GM19395 (cell line): ENCODE data around the gene SRSF12.
A peak's percentile ranks its signal among the peaks of the same experiment; 100 is the strongest.

Source experiments
- ATAC-seq: cut with Tn5 transposase; IDR thresholded peaks from one replicate; pipeline ENCODE4 v1.9.1; 2021; ENCODE audit warnings: mild to moderate bottlenecking, moderate library complexity; ENCODE audit not compliant: unreplicated experiment

Gene SRSF12

GRCh38 chr6:89117211-89118108, at the start of gene SRSF12:
SRSF12 (minus strand) TSS chr6:89118071; CDS start chr6:89117887, 184 bp downstream.
- ATAC-seq = peak; percentile 76

DNA sequence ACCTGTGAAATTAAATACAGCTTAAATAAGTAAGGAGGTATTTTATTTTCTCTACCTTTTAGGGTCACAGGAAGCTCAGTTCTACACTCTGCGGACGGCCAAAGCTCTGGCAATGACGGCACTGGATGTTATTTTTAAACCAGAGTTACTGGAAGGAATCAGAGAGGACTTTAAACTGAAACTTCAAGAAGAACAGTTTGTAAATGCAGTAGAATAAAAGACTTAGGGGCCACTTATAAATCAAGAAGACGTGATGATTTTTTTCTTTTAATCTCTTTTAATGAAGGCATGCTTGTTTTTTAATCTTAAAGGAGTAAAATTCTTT, 44.1 kb upstream of the SRSF12 start:
- ATAC-seq = no peak

DNA sequence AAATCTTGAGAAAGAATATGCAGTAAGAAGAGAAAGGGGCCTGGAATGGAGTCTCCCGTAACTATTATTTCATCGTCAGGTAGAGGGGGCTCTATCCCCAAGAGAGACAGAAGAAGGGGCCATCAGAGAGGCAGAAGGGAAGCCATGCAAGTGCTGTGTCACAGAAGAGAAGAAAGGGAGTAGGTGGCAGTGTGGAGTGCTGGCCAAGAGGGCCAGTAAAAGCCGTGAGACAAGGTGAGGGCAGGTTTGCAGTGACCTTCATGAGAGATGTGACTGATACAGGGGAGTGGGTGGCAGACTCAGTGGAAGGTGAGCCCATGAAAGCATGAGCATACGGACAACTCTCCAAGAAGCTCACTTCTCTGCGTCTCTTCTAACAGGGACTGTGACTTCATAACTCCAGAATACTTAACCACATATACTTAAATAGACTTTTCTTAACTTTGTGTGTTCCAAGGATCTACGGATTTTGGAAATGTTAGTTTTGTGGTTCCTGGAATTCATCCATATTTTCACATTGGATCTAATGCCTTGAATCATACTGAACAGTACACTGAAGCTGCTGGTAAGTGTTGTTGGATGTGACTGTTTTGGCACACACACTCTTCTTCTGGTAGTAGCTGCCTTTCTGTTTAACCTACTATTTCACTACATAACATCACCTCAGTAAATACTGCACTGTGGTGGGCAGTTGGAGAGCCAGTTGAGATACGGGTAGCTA, 43.6 kb upstream of the SRSF12 start:
- no peak for ATAC-seq

DNA sequence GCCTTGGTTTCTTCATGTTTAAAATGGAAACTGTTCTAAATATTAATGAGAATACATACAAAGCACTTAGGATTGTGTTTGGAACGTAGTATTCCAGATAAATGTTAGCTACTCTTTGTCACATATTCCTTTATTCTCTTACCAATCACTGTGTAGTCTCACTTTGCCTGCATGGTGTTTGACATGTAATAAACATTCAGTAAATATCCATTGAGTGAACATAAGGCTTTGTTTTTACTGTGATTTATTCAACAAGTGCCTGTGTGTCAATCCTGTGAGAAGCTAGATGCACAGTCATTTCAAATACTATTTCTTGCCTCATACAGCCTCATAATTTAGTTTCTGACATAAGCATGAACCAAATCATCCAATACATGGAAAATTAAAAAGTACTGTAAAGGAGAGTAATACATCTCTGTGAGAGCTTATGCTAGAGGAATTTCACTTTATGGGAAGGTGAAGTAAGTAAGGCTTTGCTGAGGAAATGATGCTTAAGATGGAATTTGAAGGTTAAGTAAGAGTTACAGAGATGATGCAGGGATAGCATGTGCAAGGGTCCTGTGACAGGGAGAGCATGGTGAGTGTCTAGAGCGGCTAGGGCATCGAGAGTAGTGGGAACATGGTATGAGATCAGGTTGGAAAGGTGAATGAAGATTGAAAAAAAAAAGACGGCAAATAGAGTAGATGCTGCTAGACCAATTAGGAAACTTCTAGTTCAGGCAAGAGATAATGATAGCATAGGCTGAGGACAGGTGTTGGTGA, 42.6 kb upstream of the SRSF12 start:
- ATAC-seq = no peak

DNA sequence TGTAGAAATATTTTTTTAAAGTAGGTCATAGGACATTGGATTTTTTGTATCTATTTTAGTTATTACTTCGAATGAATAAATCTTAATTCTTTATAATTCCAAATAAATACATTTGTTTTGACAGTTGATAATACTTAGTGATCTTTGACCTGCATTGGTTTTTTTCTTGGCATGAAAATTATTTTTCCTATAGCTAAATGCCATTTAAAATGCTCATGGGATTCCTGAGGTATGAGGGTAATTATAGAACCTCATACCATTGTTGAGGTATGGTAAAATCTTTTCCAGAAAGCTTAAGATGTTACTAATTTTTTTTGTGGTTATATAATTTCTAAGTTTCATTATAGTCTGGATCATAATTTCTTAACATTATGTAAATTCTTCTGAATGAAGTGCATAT, 36.3 kb upstream of the SRSF12 start:
- no peak for ATAC-seq

DNA sequence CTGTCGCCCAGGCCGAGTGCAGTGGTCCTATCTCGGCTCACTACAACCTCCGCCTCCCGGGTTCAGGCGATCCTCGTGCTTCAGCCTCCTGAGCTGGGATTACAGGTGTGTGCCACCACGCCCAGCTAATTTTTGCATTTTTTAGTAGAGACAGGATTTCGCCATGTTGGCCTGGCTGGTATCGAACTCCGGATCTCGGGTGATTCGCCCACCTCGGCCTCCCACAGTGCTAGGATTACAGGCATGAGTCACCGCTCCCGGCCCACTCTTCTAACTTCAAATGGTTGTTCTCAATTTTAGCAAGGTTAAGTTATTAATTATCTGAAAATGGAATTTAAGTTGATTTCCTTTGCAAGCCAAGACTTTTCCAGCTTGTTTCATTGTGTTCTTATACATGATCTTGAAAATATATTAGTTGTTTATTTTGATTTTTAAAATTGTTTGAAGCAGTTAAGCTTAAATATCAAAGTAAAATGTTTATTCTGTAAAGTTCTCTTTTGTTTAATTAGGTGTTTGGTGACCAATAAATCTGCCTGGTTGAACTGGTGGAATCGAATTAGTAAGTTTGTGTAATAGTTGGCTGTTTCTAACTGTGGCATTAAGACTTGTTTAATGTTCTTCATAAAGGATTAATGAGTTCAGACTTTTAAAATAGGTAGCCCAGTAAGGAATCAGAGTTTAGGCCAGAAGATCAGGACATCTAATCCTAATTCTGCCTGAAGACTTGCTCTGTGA, 30.3 kb upstream of the SRSF12 start:
- no peak for ATAC-seq

DNA sequence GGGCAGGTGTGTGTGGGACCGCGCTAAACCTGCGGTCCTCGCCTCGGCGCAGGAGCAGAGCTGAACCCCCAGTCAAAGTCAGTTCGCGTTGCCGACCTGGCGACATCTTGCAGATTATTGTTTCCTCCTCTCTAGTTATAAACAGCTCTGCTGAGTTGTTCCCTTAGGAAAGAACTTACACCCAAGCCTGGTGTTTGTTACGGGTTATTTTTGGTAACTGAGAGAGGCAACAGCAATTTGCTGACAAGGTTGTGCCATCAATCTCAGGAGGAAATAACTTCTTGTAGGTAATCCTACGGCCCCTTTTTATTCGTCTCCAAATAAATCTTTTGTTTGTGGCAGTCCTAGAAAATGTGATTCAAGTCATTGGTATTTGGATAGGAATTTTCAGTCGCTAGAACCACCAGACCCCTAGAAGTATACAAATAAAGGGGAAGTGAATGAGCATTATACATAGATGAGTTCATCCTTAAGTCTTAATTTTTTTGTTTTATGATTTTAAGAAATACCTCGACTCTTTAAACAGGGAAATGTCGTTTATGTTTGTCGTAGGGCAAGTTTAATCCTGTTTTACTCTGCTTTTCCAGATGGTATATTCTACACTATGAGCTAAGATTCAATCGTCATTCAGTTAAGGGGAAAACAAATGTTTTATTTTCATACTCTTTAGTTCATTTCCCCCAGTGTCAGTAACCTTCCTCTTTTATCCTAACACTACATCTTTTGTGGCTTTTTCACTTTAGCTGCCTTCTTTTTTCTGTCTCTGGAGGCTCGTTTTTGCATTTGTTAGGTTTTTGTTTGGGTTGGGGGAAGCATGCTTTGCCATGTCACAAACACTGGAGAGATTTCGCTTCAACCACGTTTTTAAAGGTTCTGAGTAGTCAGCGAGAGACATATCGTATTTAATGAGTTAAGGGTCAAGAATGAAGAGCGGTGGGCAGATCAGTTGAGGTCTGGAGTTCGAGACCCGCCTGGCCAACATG, 29.1 kb upstream of the SRSF12 start:
- ATAC-seq = peak; percentile 41

DNA sequence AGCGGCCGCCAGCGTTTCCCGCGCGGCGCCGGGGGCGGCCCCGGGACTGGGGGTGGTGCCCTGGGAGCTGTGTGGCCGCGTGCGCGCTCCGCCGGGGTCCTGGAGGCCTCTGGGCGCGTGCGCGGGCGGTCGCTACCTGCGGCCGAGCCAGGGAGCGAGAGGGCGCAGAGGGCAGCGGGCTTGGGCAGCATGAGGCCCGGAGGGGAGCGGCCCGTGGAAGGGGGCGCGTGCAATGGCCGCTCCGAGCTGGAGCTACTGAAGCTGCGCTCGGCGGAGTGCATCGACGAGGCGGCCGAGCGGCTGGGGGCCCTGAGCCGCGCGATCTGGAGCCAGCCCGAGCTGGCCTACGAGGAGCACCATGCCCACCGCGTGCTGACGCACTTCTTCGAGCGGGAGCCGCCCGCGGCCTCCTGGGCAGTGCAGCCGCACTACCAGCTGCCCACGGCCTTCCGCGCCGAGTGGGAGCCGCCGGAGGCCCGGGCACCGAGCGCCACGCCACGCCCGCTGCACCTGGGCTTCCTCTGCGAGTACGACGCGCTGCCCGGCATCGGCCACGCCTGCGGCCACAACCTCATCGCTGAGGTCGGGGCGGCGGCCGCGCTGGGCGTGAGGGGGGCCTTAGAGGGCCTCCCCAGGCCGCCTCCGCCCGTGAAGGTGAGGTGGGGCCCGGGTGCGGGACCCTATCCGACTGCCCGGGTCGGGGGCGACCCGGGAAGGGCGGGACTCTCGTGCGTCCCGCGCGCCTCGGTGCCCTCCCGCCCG, 28.3 kb upstream of the SRSF12 start, which contains the start of gene PM20D2:
TSS of gene PM20D2 (plus strand) at position 100 of the 762 bp plus-strand sequence. CDS start at position 190, 90 bp downstream.
- peak; percentile 73 for ATAC-seq

GRCh38 chr6:89145091-89145955, 27.5 kb upstream of the SRSF12 start:
- peak; percentile 75 for ATAC-seq

DNA sequence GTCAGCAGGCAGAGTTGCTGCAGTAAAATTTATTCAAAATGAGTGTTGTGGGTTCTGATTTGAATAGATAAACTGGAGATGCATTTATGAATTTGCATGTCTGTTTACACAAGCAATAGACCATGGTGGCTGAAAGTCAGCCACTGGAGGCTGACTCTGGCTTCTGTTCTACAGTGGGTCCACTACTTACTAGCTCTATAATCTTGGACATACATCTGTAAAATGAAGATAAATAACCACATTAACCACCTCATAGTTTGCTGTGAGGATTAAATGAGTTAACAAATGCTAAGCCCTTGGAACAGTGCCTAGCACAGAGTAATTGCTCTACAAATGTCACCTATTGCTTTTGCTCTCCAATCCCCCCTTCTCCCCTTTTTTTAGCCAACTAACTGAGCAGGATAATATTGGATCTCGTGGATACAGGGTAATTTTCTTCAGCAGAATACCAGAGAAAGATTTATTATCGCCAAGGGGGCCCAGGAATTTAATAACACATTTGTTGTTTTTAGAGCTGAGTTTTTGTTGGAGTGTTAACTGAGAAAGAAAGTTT, 26.6 kb upstream of the SRSF12 start:
- ATAC-seq = peak; percentile 41

GRCh38 chr6:89140347-89141156, 22.7 kb upstream of the SRSF12 start:
- no peak for ATAC-seq

GRCh38 chr6:89139509-89140346, 21.9 kb upstream of the SRSF12 start:
- no peak for ATAC-seq

- no peak for ATAC-seq
Observed at GRCh38 chr6:89138173-89138572, 20.3 kb upstream of the SRSF12 start.

DNA sequence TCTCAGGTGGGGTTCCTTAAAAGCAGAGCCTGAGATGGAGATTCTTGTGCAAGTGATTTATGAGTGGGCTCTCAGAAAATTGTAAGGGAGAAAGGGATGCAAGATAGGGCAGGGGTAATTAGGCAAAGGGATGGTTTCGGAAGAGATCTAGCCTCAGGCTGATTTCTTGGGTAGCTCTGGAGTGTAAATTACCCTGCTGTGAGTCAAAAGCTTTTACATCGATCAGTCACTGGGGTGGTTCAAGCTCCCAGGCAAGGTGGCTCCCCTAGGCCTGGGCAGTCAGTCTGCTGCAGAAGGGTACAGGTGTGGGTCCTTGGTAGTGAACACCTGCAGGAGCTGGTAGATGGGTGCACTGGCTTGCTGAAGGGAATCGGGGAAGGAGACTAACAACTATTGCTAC, 16.9 kb upstream of the SRSF12 start:
- no peak for ATAC-seq

GRCh38 chr6:89133981-89134380, 16.1 kb upstream of the SRSF12 start:
- no peak for ATAC-seq

DNA sequence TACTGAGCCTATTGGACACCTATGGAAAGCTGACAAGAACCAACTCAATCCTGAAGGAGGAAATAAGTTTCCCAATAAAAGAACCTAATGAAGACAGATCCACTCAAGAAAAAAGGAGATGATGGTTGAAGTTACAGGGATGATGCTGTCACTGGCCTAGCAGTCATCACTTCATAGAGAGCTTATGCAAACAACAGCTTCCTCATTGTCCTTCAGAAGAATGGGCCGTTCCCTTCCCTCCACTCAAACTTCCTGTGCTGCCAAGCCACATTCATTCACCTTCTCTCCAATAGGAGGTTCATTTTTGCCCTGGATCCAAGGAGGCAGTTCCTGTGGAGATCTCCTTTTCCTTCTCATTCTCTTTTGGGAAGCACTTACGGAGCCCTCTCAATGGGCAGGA, 14.2 kb upstream of the SRSF12 start:
- no peak for ATAC-seq
